H1 (cell line): ENCODE data around the gene ARHGAP8. TPM values are rescaled to one million over a fixed set of nuclear protein-coding genes. Genes with fewer than 3 reads are reported as not detected.

Experiments
- CTCF ChIA-PET: fragments of 300-600 bp; sonication (Branson Sonifier 250); formaldehyde crosslinking; loops from one replicate; lab custom pipeline; 2021; ENCODE audit not compliant: partially characterized antibody; lab: Charles Lee
- POLR2A ChIA-PET: fragments of 300-600 bp; sonication (Branson Sonifier 250); formaldehyde crosslinking; loops from one replicate; lab custom pipeline; 2021; ENCODE audit warnings: inconsistent platforms; ENCODE audit not compliant: partially characterized antibody; lab: Charles Lee
- DNase-seq, 2 experiments: peaks; one replicate each; pipeline versions ENCODE4 v3.0.0 to v3.0.0-alpha.2; 2010 to 2022; ENCODE audit warnings: low spot score in 2 of 2, low read depth in 1 of 2, mixed read lengths in 1 of 2
- FAIRE-seq: peaks from 2 replicates; lab custom pipeline; 2011; peaks lifted over from hg19 to GRCh38; lab: Jason Lieb, UNC
- H2AFZ ChIP-seq: 2 replicates; pipeline ENCODE4 v1.8.1; 2012; ENCODE audit warnings: low read length, inconsistent platforms
- H2AK5ac ChIP-seq: 2 replicates; pipeline ENCODE4 v1.6.1; 2013; ENCODE audit warnings: low read depth, low read length
- H2BK120ac ChIP-seq: replicated peaks from 2 replicates; pipeline ENCODE3; 2013; ENCODE audit warnings: low read depth, low read length, inconsistent platforms
- H2BK12ac ChIP-seq: 2 replicates; pipeline ENCODE4 v1.6.1; 2013; ENCODE audit warnings: low read depth, low read length
- H2BK15ac ChIP-seq: 2 replicates; pipeline ENCODE4 v1.6.1; 2013; ENCODE audit warnings: low read length
- H2BK20ac ChIP-seq: 2 replicates; pipeline ENCODE4 v1.6.1; 2013; ENCODE audit warnings: low read length
- H2BK5ac ChIP-seq: 2 replicates; pipeline ENCODE4 v1.6.1; 2013; ENCODE audit warnings: low read depth, low read length
- H3K14ac ChIP-seq: 2 replicates; pipeline ENCODE4 v1.6.1; 2013; ENCODE audit warnings: inconsistent platforms; ENCODE audit not compliant: insufficient read length
- H3K18ac ChIP-seq: 2 replicates; pipeline ENCODE4 v1.6.1; 2013; ENCODE audit warnings: low read length; ENCODE audit errors: extremely low read depth
- H3K23ac ChIP-seq: 2 replicates; pipeline ENCODE4 v1.6.1; 2013; ENCODE audit warnings: inconsistent platforms; ENCODE audit not compliant: insufficient read length
- H3K23me2 ChIP-seq: 2 replicates; pipeline ENCODE4 v1.6.1; 2013; ENCODE audit warnings: low read depth, low read length
- H3K27ac ChIP-seq: 2 replicates; pipeline ENCODE4 v1.6.1; 2011; ENCODE audit warnings: low read depth, low read length, inconsistent platforms
- H3K27me3 ChIP-seq, 4 experiments: replicated peaks in 1 of 4; 1 replicate in 1 of 4; 2 replicates in 3 of 4; pipeline versions ENCODE4 v1.6.1 to v1.8.1; 2011 to 2013; ENCODE audit warnings: low read length in 3 of 4, mild to moderate bottlenecking in 3 of 4, inconsistent platforms in 2 of 4, mixed read lengths in 2 of 4, moderate library complexity in 1 of 4; ENCODE audit not compliant: control insufficient read depth in 3 of 4, insufficient read depth in 3 of 4; ENCODE audit errors: extremely low read depth in 1 of 4
- H3K36me3 ChIP-seq, 4 experiments: 2 replicates each; pipeline versions ENCODE4 v1.6.1 to v1.8.1; 2011 to 2013; ENCODE audit warnings: mild to moderate bottlenecking in 4 of 4, low read length in 3 of 4, moderate library complexity in 2 of 4, control low read depth in 1 of 4, inconsistent platforms in 1 of 4; ENCODE audit not compliant: insufficient read depth in 4 of 4, control insufficient read depth in 2 of 4
- H3K4ac ChIP-seq: replicated peaks from 2 replicates; pipeline ENCODE3; 2013; ENCODE audit warnings: low read length, low read depth, mixed read lengths, inconsistent platforms; ENCODE audit not compliant: insufficient read length
- H3K4me1 ChIP-seq, 4 experiments: replicated peaks in 1 of 4; 1 replicate in 1 of 4; 2 replicates in 3 of 4; pipeline versions ENCODE4 v1.6.1 to v1.8.1; 2011 to 2013; ENCODE audit warnings: low read length in 3 of 4, inconsistent platforms in 2 of 4, mixed read lengths in 1 of 4; ENCODE audit not compliant: insufficient read depth in 4 of 4, control insufficient read depth in 3 of 4
- H3K4me2 ChIP-seq, 2 experiments: 2 replicates each; pipeline versions ENCODE4 v1.6.1 to v1.8.1; 2011 to 2013; ENCODE audit warnings: low read depth in 2 of 2, low read length in 2 of 2, control low read depth in 1 of 2, inconsistent platforms in 1 of 2, mild to moderate bottlenecking in 1 of 2; ENCODE audit not compliant: insufficient read depth in 1 of 2
- H3K4me3 ChIP-seq, 4 experiments: fragments of 200-600, 300-600 bp in 1 of 4; sonication (generic), shearing (Covaris generic), sonication (Bioruptor Twin) in 1 of 4; 2 replicates each; pipeline versions ENCODE4 v1.5.1 to v1.8.1; 2011 to 2016; ENCODE audit warnings: low read length in 4 of 4, low read depth in 3 of 4, control low read depth in 2 of 4, inconsistent platforms in 2 of 4, mild to moderate bottlenecking in 2 of 4, mixed read lengths in 1 of 4, moderate library complexity in 1 of 4; ENCODE audit not compliant: insufficient read depth in 2 of 4; ENCODE audit errors: extremely low read depth in 1 of 4
- H3K56ac ChIP-seq: replicated peaks from 2 replicates; pipeline ENCODE3; 2013; ENCODE audit warnings: low read depth, mild to moderate bottlenecking, mixed read lengths, low read length, inconsistent platforms; ENCODE audit not compliant: insufficient read length
- H3K79me1 ChIP-seq: 2 replicates; pipeline ENCODE4 v1.6.1; 2013; ENCODE audit warnings: low read depth, low read length, control low read depth
- H3K79me2 ChIP-seq, 2 experiments: 2 replicates each; pipeline versions ENCODE4 v1.6.1 to v1.8.1; 2012 to 2013; ENCODE audit warnings: low read length in 2 of 2, mild to moderate bottlenecking in 2 of 2, inconsistent platforms in 1 of 2; ENCODE audit not compliant: insufficient read depth in 2 of 2, control insufficient read depth in 1 of 2
- H3K9ac ChIP-seq, 4 experiments: replicated peaks in 1 of 4; 1 replicate in 1 of 4; 2 replicates in 3 of 4; pipeline versions ENCODE4 v1.6.1 to v1.8.1; 2011 to 2013; ENCODE audit warnings: low read depth in 3 of 4, low read length in 3 of 4, control low read depth in 2 of 4, mild to moderate bottlenecking in 2 of 4, moderate library complexity in 2 of 4, inconsistent platforms in 1 of 4; ENCODE audit errors: extremely low read depth in 1 of 4
- H3K9me3 ChIP-seq, 2 experiments: 2 replicates each; pipeline versions ENCODE4 v1.6.1 to v1.8.1; 2012 to 2013; ENCODE audit warnings: mild to moderate bottlenecking in 2 of 2, moderate library complexity in 2 of 2, control low read depth in 1 of 2, inconsistent platforms in 1 of 2, low read depth in 1 of 2, low read length in 1 of 2, mixed read lengths in 1 of 2; ENCODE audit not compliant: insufficient read depth in 2 of 2
- H4K20me1 ChIP-seq, 2 experiments: replicated peaks in 1 of 2; 2 replicates each; pipeline versions ENCODE3 to v1.8.1; 2011 to 2013; ENCODE audit warnings: inconsistent platforms in 2 of 2, low read length in 2 of 2, mild to moderate bottlenecking in 1 of 2; ENCODE audit not compliant: insufficient read depth in 2 of 2, control insufficient read depth in 1 of 2
- H4K5ac ChIP-seq: 2 replicates; pipeline ENCODE4 v1.6.1; 2013; ENCODE audit warnings: low read length, low read depth, mixed read lengths, inconsistent platforms; ENCODE audit not compliant: insufficient read length
- H4K8ac ChIP-seq: 2 replicates; pipeline ENCODE4 v1.8.0; 2013; ENCODE audit warnings: mild to moderate bottlenecking, moderate library complexity, low read length, inconsistent platforms; ENCODE audit not compliant: insufficient read depth; ENCODE audit errors: extremely low read depth
- H4K91ac ChIP-seq: replicated peaks from 2 replicates; pipeline ENCODE3; 2013; ENCODE audit warnings: low read length, mixed read lengths, inconsistent platforms; ENCODE audit not compliant: insufficient read length
- CTBP2 ChIP-seq: IDR thresholded peaks from 2 replicates; pipeline ENCODE4 v1.7.0; 2011; ENCODE audit warnings: borderline replicate concordance, mild to moderate bottlenecking, moderate library complexity, mixed read lengths, low read length; ENCODE audit not compliant: insufficient read depth, insufficient read length
- FOSL1 ChIP-seq: IDR thresholded peaks from 2 replicates; pipeline ENCODE4 v1.6.1; 2011; ENCODE audit warnings: mild to moderate bottlenecking, low read depth, low read length, moderate library complexity; ENCODE audit not compliant: insufficient read depth
- HDAC6 ChIP-seq: IDR thresholded peaks from one replicate; pipeline ENCODE4 v1.7.1; 2012; ENCODE audit warnings: low read depth, mild to moderate bottlenecking, inconsistent platforms, low read length, moderate library complexity
- JUND ChIP-seq: IDR thresholded peaks from 2 replicates; pipeline ENCODE4 v1.6.1; 2011; ENCODE audit warnings: mild to moderate bottlenecking, improper control_type of control experiment, low read length
- MAFK ChIP-seq: IDR thresholded peaks from 2 replicates; pipeline ENCODE4 v1.6.1; 2012; ENCODE audit warnings: low read depth, mild to moderate bottlenecking, improper control_type of control experiment, low read length
- SP2 ChIP-seq: IDR thresholded peaks from 2 replicates; pipeline ENCODE4 v1.6.1; 2012; ENCODE audit warnings: mild to moderate bottlenecking, low read length, inconsistent platforms
- WGBS, 2 experiments: shearing (Covaris generic) in 1 of 2; methylation state at CpG; one replicate each; pipeline versions ENCODE4 v1.1.6 to v1.1.7; 2013 to 2015; ENCODE audit warnings: low lambda C conversion rate in 2 of 2, mixed read lengths in 2 of 2, inconsistent platforms in 1 of 2, low coverage in 1 of 2, missing lambda C conversion rate in 1 of 2; ENCODE audit not compliant: insufficient replicate concordance in 2 of 2, insufficient coverage in 1 of 2, insufficient read length in 1 of 2; ENCODE audit errors: extremely low coverage in 1 of 2, missing lambda C conversion rate in 1 of 2; 5-methylcytosine and 5-hydroxymethylcytosine counted together
- polyA plus RNA-seq, 7 experiments: library from polyadenylated mRNA; depleted of rRNA in 3 of 7; stranded (reverse) in 5 of 7; unstranded in 2 of 7; fragments of >200 nt in 5 of 7; fragments of 200-250 nt in 2 of 7; gene quantifications; 1 replicate in 5 of 7; 2 replicates in 1 of 7; 4 replicates in 1 of 7; pipeline versions ENCODE4 v1.2.1 to v1.2.3, GENCODE V29; 2011 to 2013; ENCODE audit warnings: missing spikeins in 2 of 7, mixed read lengths in 2 of 7
- total RNA-seq: library from RNA; stranded (reverse); fragmentation: NEBNext Ultra II Directional; extraction: Animal tissue kit (Norgen Biotek cat#: 25700); gene quantifications from 2 replicates; pipeline ENCODE4 v1.2.1, GENCODE V29; 2021

Gene ARHGAP8
- total and polyA plus RNA-seq, 2 of the 8 experiments (the other 6 are each of a cell fraction or from before 2014, with no cell fraction given), result 35.6 to 47.7 TPM

DNA sequence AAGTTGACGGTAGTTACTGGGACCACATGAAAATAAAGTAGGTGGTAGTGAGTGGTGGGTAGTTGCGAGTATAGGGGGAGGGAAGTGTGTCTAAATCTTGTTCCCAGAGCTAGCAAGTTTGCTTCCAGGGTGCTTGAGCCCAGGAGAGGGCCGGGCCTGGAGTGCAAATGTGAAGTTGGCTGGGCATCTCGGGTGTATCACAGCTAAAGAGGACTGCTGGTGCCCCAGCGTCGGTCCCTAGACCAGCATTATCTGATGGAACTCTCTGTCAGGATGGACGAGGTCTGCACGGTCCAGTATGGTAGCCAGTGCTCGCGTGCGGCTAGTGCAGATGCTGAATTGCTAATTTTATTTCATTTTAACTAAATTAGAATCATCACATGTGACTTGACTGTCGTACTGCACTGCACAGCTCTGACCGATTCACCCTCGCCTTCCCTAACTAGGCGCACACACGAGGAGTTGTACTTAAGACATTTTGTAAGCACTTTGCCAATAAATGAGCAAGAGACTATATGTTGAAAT lies 75.4 kb downstream of the ARHGAP8 start:
- no peaks in the 10 kb centered on the region for H3K27me3 ChIP-seq
- H2BK12ac ChIP-seq, result no peak overlapping the region
- FAIRE-seq (no peak), DNase-seq (no peak)
- no peak overlapping the region for H3K4me3 ChIP-seq
- no peak overlapping the region for H2BK20ac ChIP-seq
- H3K23me2 ChIP-seq, result no peaks in the 10 kb centered on the region
- no peak overlapping the region for H3K4me2 ChIP-seq
- H2BK5ac ChIP-seq, result no peak overlapping the region
- no peak overlapping the region for H3K56ac ChIP-seq
- H2AFZ ChIP-seq, result no peak overlapping the region
- TF ChIP-seq SP2, result no peak
- TF ChIP-seq FOSL1, result no peak
- no peak for TF ChIP-seq HDAC6
- no peak for TF ChIP-seq MAFK
- TF ChIP-seq JUND, result no peak
- no peak for TF ChIP-seq CTBP2
- no peaks in the 10 kb centered on the region for H3K9me3 ChIP-seq
- no peak overlapping the region for H2BK15ac ChIP-seq
- H3K14ac ChIP-seq, result no peak overlapping the region
- H2BK120ac ChIP-seq, result no peak overlapping the region
- peaks cover 0 to 3% of the 10 kb centered on the region in 2 experiments for H4K20me1 ChIP-seq
- no peak overlapping the region for H4K8ac ChIP-seq
- H3K79me1 ChIP-seq, result no peaks in the 10 kb centered on the region
- H4K5ac ChIP-seq, result no peak overlapping the region
- no peaks in the 10 kb centered on the region for H3K79me2 ChIP-seq
- WGBS, 2 experiments, result 95% methylated on average over 16 of the region's 16 CpGs; no CpG with 5 or more reads in 1 of the 2 experiments
- ChIA-PET POLR2A (no interaction called here), CTCF (interaction anchor here (0.8 to 3.4 kb wide), 8 partner anchors 12 to 143 kb away, joined by 3 to 22 read pairs (median 4); no protein-coding TSS in a partner anchor)
- no peaks in the 10 kb centered on the region for H3K4me1 ChIP-seq
- no peak overlapping the region for H4K91ac ChIP-seq
- no peak overlapping the region for H3K23ac ChIP-seq
- H3K27ac ChIP-seq, result no peak overlapping the region
- H3K18ac ChIP-seq, result no peak overlapping the region
- H2AK5ac ChIP-seq, result no peak overlapping the region
- no peak overlapping the region for H3K9ac ChIP-seq
- H3K4ac ChIP-seq, result no peak overlapping the region
- H3K36me3 ChIP-seq, result peaks cover 0 to 6% (median 1%) of the 10 kb centered on the region in 4 experiments; a peak in 3 of 8 replicates
